GM23338 (cell line): Measurements from ENCODE around the gene SH3BGRL. TPM values are rescaled to one million over a fixed set of nuclear protein-coding genes. Genes with fewer than 3 reads are reported as not detected.

Experiments used
- ATAC-seq: fragments of 200-7000 bp; cut with Tn5 transposase; 3 replicates; pipeline ENCODE4 v1.9.1; 2020
- DNase-seq: peaks from one replicate; pipeline ENCODE4 v3.0.0-alpha.2; 2015; ENCODE audit warnings: low spot score
- H2AFZ ChIP-seq: fragments of 200-600 bp; sonication (generic); 2 replicates; pipeline ENCODE4 v1.8.0; 2016; ENCODE audit warnings: antibody characterized with exemption, mild to moderate bottlenecking, moderate library complexity
- H3F3A ChIP-seq: fragments of 200-600 bp; sonication (generic); replicated peaks from 2 replicates; pipeline ENCODE4 v1.8.0; 2017; ENCODE audit warnings: antibody characterized with exemption, mixed run types, low read depth
- H3K27ac ChIP-seq: fragments of 200-600 bp; sonication (generic); 2 replicates; pipeline ENCODE4 v1.6.1; 2016; ENCODE audit warnings: low read depth
- H3K27me3 ChIP-seq: fragments of 200-600 bp; sonication (generic); 2 replicates; pipeline ENCODE4 v1.8.0; 2016; ENCODE audit warnings: mild to moderate bottlenecking, mixed run types, moderate library complexity; ENCODE audit not compliant: insufficient read depth
- H3K36me3 ChIP-seq: fragments of 200-600 bp; sonication (generic); 2 replicates; pipeline ENCODE4 v1.8.0; 2016; ENCODE audit warnings: mild to moderate bottlenecking; ENCODE audit not compliant: insufficient read depth
- H3K4me1 ChIP-seq: fragments of 200-600 bp; sonication (generic); 2 replicates; pipeline ENCODE4 v1.8.0; 2016; ENCODE audit warnings: mild to moderate bottlenecking, moderate library complexity; ENCODE audit not compliant: insufficient read depth
- H3K4me2 ChIP-seq: fragments of 200-600 bp; sonication (generic); 2 replicates; pipeline ENCODE4 v1.7.1; 2017; ENCODE audit warnings: mixed run types
- H3K4me3 ChIP-seq: fragments of 200-600 bp; sonication (generic); 2 replicates; pipeline ENCODE4 v1.6.1; 2016; ENCODE audit warnings: mixed run types
- H3K79me2 ChIP-seq: fragments of 200-600 bp; sonication (generic); replicated peaks from 2 replicates; pipeline ENCODE4 v1.8.0; 2017; ENCODE audit warnings: mild to moderate bottlenecking; ENCODE audit not compliant: insufficient read depth
- H3K9me2 ChIP-seq: fragments of 200-600 bp; sonication (generic); 2 replicates; pipeline ENCODE4 v1.8.0; 2017; ENCODE audit not compliant: insufficient read depth
- H4K20me1 ChIP-seq: fragments of 200-600 bp; sonication (generic); replicated peaks from 2 replicates; pipeline ENCODE4 v1.8.0; 2017; ENCODE audit warnings: mild to moderate bottlenecking; ENCODE audit not compliant: insufficient read depth
- H3K27ac Mint-ChIP-seq: 2 replicates; pipeline ENCODE4 v1.8.0; 2020; ENCODE audit warnings: inconsistent platforms, mild to moderate bottlenecking, moderate library complexity, mixed read lengths
- H3K27me3 Mint-ChIP-seq: 3 replicates; pipeline ENCODE4 v1.8.0; 2022; ENCODE audit warnings: low read depth, mild to moderate bottlenecking, moderate library complexity, mixed read lengths, inconsistent platforms; ENCODE audit not compliant: insufficient read depth, poor library complexity
- H3K36me3 Mint-ChIP-seq: 3 replicates; pipeline ENCODE4 v1.8.0; 2021; ENCODE audit warnings: low read depth, mild to moderate bottlenecking, inconsistent platforms, moderate library complexity, mixed read lengths
- H3K4me1 Mint-ChIP-seq: 3 replicates; pipeline ENCODE4 v1.8.0; 2020; ENCODE audit warnings: mild to moderate bottlenecking, inconsistent platforms, mixed read lengths
- H3K4me3 Mint-ChIP-seq: 3 replicates; pipeline ENCODE4 v1.8.0; 2021; ENCODE audit warnings: moderate library complexity, mild to moderate bottlenecking, inconsistent platforms, mixed read lengths
- H3K9me3 Mint-ChIP-seq: 3 replicates; pipeline ENCODE4 v1.8.0; 2020; ENCODE audit warnings: moderate library complexity, mild to moderate bottlenecking, inconsistent platforms, mixed read lengths
- CREB1 ChIP-seq: fragments of 250-450 bp; sonication (Bioruptor Pico); IDR thresholded peaks from 2 replicates; pipeline ENCODE4 v1.5.0; 2020; ENCODE audit warnings: low read depth, mild to moderate bottlenecking, moderate library complexity
- EZH2 ChIP-seq: fragments of 200-600 bp; sonication (generic); IDR thresholded peaks from one replicate; pipeline ENCODE4 v1.8.0; 2017; ENCODE audit warnings: antibody characterized with exemption, mild to moderate bottlenecking, low read depth; ENCODE audit not compliant: unreplicated experiment
- JUNB ChIP-seq: IDR thresholded peaks from one replicate; pipeline ENCODE4 v1.6.1; 2016; ENCODE audit warnings: antibody characterized with exemption; ENCODE audit not compliant: unreplicated experiment
- NANOG ChIP-seq: IDR thresholded peaks from 2 replicates; pipeline ENCODE4 v1.6.1; 2016; ENCODE audit warnings: antibody characterized with exemption, borderline replicate concordance
- STAT1 ChIP-seq: IDR thresholded peaks from one replicate; pipeline ENCODE4 v1.6.1; 2016; ENCODE audit warnings: antibody characterized with exemption; ENCODE audit not compliant: unreplicated experiment
- ZNF114 ChIP-seq: fragments of 250-450 bp; sonication (Bioruptor Pico); IDR thresholded peaks from 2 replicates; pipeline ENCODE4 v1.5.0; 2020; ENCODE audit warnings: mild to moderate bottlenecking, moderate library complexity
- ZNF331 ChIP-seq: fragments of 250-450 bp; sonication (Bioruptor Pico); IDR thresholded peaks from 2 replicates; pipeline ENCODE4 v1.5.0; 2020; ENCODE audit warnings: low read depth, mild to moderate bottlenecking, moderate library complexity
- polyA plus RNA-seq: library from polyadenylated mRNA; unstranded; fragments of >200 nt; fragmentation: Nextera tagmentation; extraction: Ambion mirVana; gene quantifications from 2 replicates; pipeline ENCODE4 v1.2.1, GENCODE V29; 2016
- total RNA-seq: library from RNA; depleted of rRNA; stranded (reverse); fragments of >200 nt; shearing (Covaris generic); gene quantifications from 2 replicates; pipeline ENCODE4 v1.2.3, GENCODE V29; 2014
- TF ChIP-seq, protein P1 (sequence below), 2 experiments: fragments of 200-600 bp in 1 of 2; sonication (generic) in 1 of 2; conservative IDR thresholded peaks; 2 replicates each; pipeline versions ENCODE4 v1.5.1 to v1.6.1; 2016 to 2017; ENCODE audit warnings: antibody characterized with exemption in 2 of 2, low read depth in 2 of 2, mild to moderate bottlenecking in 2 of 2, moderate library complexity in 1 of 2
- TF ChIP-seq, protein P2 (sequence below): IDR thresholded peaks from one replicate; pipeline ENCODE4 v1.6.1; 2018; ENCODE audit warnings: antibody characterized with exemption; ENCODE audit not compliant: unreplicated experiment
- TF ChIP-seq, protein P3 (sequence below): fragments of 250-450 bp; sonication (Bioruptor Pico); IDR thresholded peaks from 2 replicates; pipeline ENCODE4 v1.5.0; 2020; ENCODE audit warnings: mild to moderate bottlenecking, moderate library complexity

Gene SH3BGRL
- total and polyA plus RNA-seq, 2 experiments from 2014 or later: 60.8 to 61.1 TPM

DNA sequence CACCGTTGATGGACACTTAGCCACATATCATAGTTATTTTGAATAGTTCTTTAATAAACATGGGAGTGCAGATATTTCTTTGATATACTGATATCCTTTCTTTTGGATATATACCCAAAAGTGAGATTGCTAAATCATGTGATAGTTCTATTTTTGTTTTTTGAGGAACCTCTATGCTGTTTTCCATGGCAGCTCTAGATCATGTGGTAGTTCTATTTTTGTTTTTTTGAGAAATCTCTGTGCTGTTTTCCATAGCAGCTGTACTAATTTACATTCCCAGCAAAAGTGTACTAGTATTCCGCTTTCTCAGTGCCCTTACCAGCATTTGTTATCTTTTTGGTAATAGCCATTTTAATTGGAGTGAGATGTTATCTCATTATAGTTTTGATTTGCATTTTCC, 3.6 kb downstream of the SH3BGRL start:
- Histone ChIP-seq H3K36me3 (no peaks in the 10 kb centered on the region), H3K4me1 (peaks cover 10% of the 10 kb centered on the region; the same call in 1 of the 2 replicates), H3K9me2 (no peaks in the 10 kb centered on the region), H3K79me2 (peaks cover 59% of the 10 kb centered on the region), H3K4me2 (no peak overlapping the region), H3K27ac (no peak overlapping the region), H2AFZ (no peak overlapping the region), H3F3A (no peaks in the 10 kb centered on the region), H4K20me1 (no peaks in the 10 kb centered on the region), H3K4me3 (no peak overlapping the region), H3K27me3 (no peaks in the 10 kb centered on the region)
- Mint-ChIP-seq H3K9me3 (no peaks in the 10 kb centered on the region), H3K27ac (no peak overlapping the region), H3K36me3 (peaks cover 8% of the 10 kb centered on the region; the same call in 2 of the 3 replicates), H3K4me3 (no peak overlapping the region), H3K4me1 (peaks cover 12% of the 10 kb centered on the region; the same call in 2 of the 3 replicates), H3K27me3 (no peaks in the 10 kb centered on the region)
- DNase-seq: no peak
- TF ChIP-seq, protein P1, sequence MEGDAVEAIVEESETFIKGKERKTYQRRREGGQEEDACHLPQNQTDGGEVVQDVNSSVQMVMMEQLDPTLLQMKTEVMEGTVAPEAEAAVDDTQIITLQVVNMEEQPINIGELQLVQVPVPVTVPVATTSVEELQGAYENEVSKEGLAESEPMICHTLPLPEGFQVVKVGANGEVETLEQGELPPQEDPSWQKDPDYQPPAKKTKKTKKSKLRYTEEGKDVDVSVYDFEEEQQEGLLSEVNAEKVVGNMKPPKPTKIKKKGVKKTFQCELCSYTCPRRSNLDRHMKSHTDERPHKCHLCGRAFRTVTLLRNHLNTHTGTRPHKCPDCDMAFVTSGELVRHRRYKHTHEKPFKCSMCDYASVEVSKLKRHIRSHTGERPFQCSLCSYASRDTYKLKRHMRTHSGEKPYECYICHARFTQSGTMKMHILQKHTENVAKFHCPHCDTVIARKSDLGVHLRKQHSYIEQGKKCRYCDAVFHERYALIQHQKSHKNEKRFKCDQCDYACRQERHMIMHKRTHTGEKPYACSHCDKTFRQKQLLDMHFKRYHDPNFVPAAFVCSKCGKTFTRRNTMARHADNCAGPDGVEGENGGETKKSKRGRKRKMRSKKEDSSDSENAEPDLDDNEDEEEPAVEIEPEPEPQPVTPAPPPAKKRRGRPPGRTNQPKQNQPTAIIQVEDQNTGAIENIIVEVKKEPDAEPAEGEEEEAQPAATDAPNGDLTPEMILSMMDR (conservative IDR thresholded peaks at IDR 0.05; ENCODE audit: low read depth in 2 of 2): no peak
- TF ChIP-seq NANOG (no peak), STAT1 (no peak), CREB1 (CRISPR knock-in tag) (no peak), EZH2 (no peak), JUNB (no peak)
- TF ChIP-seq, protein P2, sequence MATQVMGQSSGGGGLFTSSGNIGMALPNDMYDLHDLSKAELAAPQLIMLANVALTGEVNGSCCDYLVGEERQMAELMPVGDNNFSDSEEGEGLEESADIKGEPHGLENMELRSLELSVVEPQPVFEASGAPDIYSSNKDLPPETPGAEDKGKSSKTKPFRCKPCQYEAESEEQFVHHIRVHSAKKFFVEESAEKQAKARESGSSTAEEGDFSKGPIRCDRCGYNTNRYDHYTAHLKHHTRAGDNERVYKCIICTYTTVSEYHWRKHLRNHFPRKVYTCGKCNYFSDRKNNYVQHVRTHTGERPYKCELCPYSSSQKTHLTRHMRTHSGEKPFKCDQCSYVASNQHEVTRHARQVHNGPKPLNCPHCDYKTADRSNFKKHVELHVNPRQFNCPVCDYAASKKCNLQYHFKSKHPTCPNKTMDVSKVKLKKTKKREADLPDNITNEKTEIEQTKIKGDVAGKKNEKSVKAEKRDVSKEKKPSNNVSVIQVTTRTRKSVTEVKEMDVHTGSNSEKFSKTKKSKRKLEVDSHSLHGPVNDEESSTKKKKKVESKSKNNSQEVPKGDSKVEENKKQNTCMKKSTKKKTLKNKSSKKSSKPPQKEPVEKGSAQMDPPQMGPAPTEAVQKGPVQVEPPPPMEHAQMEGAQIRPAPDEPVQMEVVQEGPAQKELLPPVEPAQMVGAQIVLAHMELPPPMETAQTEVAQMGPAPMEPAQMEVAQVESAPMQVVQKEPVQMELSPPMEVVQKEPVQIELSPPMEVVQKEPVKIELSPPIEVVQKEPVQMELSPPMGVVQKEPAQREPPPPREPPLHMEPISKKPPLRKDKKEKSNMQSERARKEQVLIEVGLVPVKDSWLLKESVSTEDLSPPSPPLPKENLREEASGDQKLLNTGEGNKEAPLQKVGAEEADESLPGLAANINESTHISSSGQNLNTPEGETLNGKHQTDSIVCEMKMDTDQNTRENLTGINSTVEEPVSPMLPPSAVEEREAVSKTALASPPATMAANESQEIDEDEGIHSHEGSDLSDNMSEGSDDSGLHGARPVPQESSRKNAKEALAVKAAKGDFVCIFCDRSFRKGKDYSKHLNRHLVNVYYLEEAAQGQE: no peak
- ATAC-seq: no peak

DNA sequence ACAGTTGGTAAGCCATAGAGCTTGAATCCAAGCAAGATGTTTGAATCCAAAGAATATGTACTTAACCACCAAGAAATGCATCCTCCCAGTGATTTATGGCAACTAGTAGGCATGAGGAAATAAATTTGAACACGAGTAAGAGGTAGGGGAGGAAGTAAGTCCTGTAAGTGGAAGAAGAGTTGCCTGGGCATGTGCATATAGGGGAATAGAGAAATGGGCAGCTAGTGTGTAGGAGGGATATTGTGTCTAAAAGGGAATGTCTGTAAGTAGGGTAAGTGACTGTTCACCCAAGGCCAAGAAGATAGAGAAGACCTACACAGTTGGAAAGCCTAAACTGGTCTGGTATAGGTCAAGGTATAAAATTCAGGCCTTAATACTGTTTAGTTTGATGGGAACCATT, 4.6 kb downstream of the SH3BGRL start:
- Histone ChIP-seq H3K4me3 (no peak overlapping the region), H3K79me2 (peaks cover 63% of the 10 kb centered on the region), H3K27me3 (no peaks in the 10 kb centered on the region), H3K4me1 (peaks cover 10% of the 10 kb centered on the region; the same call in 1 of the 2 replicates), H3K27ac (no peak overlapping the region), H3F3A (no peaks in the 10 kb centered on the region), H3K9me2 (no peaks in the 10 kb centered on the region), H2AFZ (no peak overlapping the region), H3K36me3 (no peaks in the 10 kb centered on the region), H3K4me2 (no peak overlapping the region), H4K20me1 (no peaks in the 10 kb centered on the region)
- H3K36me3 Mint-ChIP-seq: peaks cover 13% of the 10 kb centered on the region
- H3K27ac Mint-ChIP-seq: peak overlapping the region; percentile 19; the same call in 1 of the 2 replicates
- no peak for ATAC-seq
- no peaks in the 10 kb centered on the region for H3K9me3 Mint-ChIP-seq
- H3K4me1 Mint-ChIP-seq: peaks cover 8% of the 10 kb centered on the region; the same call in 2 of the 3 replicates
- H3K4me3 Mint-ChIP-seq: no peak overlapping the region
- DNase-seq: no peak
- no peaks in the 10 kb centered on the region for H3K27me3 Mint-ChIP-seq
- TF ChIP-seq ZNF331 (no peak), JUNB (no peak), EZH2 (no peak), ZNF114 (CRISPR knock-in tag) (no peak)
- TF ChIP-seq, protein P3, sequence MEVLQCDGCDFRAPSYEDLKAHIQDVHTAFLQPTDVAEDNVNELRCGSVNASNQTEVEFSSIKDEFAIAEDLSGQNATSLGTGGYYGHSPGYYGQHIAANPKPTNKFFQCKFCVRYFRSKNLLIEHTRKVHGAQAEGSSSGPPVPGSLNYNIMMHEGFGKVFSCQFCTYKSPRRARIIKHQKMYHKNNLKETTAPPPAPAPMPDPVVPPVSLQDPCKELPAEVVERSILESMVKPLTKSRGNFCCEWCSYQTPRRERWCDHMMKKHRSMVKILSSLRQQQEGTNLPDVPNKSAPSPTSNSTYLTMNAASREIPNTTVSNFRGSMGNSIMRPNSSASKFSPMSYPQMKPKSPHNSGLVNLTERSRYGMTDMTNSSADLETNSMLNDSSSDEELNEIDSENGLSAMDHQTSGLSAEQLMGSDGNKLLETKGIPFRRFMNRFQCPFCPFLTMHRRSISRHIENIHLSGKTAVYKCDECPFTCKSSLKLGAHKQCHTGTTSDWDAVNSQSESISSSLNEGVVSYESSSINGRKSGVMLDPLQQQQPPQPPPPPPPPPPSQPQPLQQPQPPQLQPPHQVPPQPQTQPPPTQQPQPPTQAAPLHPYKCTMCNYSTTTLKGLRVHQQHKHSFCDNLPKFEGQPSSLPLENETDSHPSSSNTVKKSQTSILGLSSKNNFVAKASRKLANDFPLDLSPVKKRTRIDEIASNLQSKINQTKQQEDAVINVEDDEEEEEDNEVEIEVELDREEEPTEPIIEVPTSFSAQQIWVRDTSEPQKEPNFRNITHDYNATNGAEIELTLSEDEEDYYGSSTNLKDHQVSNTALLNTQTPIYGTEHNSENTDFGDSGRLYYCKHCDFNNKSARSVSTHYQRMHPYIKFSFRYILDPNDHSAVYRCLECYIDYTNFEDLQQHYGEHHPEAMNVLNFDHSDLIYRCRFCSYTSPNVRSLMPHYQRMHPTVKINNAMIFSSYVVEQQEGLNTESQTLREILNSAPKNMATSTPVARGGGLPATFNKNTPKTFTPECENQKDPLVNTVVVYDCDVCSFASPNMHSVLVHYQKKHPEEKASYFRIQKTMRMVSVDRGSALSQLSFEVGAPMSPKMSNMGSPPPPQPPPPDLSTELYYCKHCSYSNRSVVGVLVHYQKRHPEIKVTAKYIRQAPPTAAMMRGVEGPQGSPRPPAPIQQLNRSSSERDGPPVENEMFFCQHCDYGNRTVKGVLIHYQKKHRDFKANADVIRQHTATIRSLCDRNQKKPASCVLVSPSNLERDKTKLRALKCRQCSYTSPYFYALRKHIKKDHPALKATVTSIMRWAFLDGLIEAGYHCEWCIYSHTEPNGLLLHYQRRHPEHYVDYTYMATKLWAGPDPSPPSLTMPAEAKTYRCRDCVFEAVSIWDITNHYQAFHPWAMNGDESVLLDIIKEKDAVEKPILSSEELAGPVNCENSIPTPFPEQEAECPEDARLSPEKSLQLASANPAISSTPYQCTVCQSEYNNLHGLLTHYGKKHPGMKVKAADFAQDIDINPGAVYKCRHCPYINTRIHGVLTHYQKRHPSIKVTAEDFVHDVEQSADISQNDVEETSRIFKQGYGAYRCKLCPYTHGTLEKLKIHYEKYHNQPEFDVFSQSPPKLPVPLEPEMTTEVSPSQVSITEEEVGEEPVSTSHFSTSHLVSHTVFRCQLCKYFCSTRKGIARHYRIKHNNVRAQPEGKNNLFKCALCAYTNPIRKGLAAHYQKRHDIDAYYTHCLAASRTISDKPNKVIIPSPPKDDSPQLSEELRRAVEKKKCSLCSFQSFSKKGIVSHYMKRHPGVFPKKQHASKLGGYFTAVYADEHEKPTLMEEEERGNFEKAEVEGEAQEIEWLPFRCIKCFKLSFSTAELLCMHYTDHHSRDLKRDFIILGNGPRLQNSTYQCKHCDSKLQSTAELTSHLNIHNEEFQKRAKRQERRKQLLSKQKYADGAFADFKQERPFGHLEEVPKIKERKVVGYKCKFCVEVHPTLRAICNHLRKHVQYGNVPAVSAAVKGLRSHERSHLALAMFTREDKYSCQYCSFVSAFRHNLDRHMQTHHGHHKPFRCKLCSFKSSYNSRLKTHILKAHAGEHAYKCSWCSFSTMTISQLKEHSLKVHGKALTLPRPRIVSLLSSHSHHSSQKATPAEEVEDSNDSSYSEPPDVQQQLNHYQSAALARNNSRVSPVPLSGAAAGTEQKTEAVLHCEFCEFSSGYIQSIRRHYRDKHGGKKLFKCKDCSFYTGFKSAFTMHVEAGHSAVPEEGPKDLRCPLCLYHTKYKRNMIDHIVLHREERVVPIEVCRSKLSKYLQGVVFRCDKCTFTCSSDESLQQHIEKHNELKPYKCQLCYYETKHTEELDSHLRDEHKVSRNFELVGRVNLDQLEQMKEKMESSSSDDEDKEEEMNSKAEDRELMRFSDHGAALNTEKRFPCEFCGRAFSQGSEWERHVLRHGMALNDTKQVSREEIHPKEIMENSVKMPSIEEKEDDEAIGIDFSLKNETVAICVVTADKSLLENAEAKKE (CRISPR knock-in tag): no peak
